ENCODE measurements around the gene PXN.
"Not testable (repeated sequence)": the region's sequence is repeated elsewhere in the genome, so short reads cannot be mapped to it uniquely, and the experiment has no call there.

Gene PXN

GRCh38 chr12:120241561-120242274, 23.8 kb downstream of the PXN start:
- DNase-seq (ENCODE audit: low spot score), result no peak

GRCh38 chr12:120240495-120240833, 25.1 kb downstream of the PXN start:
- DNase-seq (ENCODE audit: low spot score), result no peak

DNA sequence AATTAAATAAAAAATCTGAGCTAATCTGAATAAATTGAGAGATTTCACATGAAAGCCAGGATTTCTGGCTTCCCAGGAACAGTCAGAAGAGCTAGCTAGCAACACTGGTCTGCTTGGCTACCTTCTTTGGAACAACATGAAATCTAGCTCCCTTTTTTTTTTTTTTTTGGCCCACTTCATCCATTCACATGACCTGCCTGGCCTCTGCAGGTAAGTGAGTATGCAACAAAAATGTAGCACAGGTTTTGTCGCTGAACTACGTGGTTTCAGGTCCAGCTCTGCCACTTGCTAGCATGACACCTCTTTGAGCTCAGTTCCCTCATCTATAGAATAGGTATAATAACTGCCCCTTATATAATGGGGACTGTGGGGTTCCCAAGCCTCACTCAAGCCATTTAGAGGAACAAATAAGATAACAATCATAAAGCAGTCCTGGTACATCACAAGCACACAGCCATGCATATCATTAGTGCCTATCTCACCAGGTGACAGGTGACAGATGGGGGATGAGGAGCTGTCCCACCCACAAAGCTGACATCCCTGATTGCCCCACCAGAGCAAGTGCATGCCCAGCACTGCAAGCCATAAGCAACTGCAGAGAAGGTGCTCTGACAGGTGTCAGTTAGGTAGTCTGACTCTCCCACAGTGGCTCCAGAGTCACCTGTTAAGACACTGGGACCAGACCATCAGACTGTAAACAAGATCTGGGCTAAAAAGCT, 25.6 kb downstream of the PXN start:
- DNase-seq (ENCODE audit: low spot score), result no peak

DNA sequence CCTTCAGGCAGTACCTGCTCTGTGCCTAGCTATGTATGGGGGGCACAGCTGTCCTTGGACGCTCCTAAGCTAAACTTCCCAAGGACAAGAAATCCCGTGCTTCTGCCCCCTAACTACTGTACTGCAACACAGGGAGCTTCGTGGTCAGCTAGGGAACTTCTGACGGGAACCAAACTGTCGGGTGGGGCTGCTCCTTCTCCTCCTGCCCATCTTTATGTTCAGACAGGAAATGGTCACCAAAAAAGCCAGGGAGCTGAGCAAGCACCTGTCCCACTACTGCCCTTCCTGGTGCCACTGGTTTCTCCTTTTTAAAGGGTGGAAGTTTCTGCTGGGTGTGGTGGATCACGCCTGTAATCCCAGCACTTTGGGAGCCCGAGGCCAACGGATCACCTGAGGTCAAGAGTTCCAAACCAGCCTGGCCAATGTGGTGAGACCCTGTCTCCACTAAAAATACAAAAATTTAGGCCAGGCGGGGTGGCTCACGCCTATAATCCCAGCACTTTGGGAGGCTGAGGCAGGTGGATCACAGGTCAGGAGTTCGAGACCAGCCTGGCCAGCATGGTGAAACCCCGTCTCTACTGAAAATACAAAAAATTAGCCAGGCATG, 26.6 kb downstream of the PXN start:
- DNase-seq (ENCODE audit: low spot score), result no peak

GRCh38 chr12:120238217-120238616, 27.3 kb downstream of the PXN start:
- no peak for DNase-seq (ENCODE audit: low spot score)

GRCh38 chr12:120237360-120238171, 28.0 kb downstream of the PXN start:
- DNase-seq (ENCODE audit: low spot score), result no peak

DNA sequence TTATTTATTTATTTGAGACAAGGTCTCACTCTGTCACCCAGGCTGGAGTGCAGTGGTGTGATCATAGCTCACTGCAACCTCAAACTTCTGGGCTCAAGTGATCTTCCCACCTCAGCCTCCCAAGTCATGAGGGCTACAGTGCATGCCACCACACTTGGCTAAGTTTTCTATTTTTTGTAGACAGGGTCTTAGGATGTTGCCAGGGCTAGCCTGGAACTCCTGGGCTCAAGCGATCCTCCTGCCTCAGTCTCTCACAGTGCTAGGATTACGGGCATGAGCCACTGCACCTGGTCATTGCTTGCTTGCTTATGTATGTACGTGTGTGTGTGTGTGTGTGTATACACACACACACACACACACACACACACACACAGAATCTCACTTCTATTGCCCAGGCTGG, 28.7 kb downstream of the PXN start:
- not testable (repeated sequence) for DNase-seq (ENCODE audit: low spot score)

DNA sequence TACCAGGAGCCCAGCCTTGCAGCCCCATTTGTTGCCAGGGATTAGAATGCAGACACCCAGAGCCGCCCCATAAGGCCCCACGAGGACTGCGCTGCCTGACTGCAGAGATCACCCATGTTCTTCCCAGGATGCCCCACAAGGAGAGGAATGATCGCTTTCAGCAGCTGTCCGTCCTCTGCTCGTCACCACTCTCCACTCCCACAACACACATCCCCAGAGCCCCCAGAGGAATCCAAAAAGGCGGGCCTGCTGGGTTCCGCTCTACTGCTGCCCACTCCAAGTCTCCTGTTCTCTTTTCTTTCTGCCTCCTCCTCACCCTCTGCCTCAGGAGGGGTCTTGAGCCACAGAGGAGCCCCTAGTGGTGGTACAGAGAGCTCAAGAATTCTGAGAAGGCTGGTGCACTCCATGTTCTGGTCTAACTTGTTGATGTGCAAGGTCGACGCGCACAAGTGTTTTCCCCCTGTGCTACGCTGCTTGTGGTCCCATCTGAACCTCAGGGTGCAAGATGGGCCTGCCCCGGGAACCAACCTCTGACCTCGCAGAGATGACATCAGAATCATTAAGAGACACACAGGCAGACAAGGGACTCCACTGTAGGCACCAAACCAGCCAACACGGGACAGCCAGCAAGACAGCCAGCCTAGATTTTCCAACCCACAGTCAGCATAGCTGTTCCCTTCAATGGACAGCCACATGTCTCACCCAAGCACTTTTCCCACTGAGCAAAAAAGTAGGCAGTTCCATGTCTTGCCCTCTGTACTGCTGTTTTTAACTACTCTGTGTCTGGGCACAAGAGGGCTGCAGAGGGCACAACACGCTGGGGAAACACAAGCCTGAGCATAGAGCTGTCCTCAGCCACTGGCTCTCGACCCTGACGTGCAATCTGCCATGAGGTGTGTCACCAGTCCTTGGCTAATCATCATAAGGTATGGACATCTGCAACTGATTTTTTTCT, 29.9 kb downstream of the PXN start:
- DNase-seq (ENCODE audit: low spot score), result no peak

GRCh38 chr12:120234643-120235368, 30.7 kb downstream of the PXN start:
- peak; percentile 73 for DNase-seq (ENCODE audit: low spot score)

- no peak for DNase-seq (ENCODE audit: low spot score)
These were observed 34.1 kb downstream of the PXN start for GRCh38 chr12:120231316-120232011.

- DNase-seq (ENCODE audit: low spot score), result no peak
These were observed 34.6 kb downstream of the PXN start for GRCh38 chr12:120230974-120231315.

- no peak for DNase-seq (ENCODE audit: low spot score)
These were observed 35.1 kb downstream of the PXN start for GRCh38 chr12:120230326-120230973.

GRCh38 chr12:120229487-120230325, 35.8 kb downstream of the PXN start:
- DNase-seq (ENCODE audit: low spot score), result no peak

DNA sequence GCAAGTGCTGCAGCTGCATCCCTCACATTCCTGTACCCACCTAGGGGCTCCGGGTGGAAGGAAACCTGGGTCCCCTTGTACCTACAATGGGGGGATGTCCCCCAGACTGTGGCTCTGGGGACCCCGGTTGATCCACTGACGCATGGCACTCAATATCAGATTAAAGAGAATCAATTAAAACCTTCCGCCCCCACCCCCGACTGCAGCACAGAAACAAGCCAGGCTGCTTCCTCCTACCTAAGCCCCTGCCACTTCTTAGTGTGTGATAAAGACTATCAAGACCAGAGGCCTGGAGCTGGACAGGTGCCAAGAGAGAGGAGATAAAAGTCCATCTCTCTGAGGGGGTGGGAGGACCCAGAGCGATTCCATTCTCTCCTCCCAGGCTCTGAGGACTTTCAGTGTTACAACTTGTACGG, 36.5 kb downstream of the PXN start:
- DNase-seq (ENCODE audit: low spot score), result no peak

DNA sequence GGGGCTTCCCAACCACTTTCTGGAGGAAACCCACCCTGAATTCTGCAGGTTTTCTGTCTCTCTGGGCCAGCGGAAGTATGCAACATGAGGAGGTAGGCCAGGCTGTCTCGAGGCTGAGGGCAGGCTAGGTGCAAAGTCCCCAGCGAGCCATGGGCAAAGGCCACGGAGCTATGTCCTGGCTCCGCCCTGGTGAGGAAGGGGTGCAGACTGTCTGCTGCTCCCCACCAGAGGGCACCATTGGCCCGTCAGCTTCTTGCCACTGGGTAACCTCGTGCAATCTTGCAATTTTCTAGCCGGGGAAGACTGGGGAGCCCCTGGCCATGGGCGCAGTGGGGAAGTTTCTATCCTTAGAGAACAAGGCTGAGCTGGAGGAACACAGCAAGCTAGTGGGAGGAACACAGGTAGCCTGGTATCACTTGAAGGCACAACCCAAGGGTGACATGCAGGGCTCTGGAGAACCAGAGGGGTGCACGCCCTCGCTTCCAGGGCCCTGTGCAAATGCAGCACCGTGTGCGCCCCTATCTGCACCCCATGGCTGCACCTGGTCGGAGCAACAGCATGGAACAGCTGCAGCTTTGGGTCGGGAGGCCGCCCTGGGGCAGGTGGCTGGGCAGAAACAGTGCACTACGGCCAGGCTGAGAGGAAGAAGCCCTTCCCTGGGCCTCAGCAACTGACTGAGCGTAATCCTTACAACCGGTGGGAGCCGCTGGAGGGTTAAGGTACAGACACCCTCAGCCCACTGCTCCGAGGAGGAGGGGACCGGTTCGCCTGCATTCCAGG, 37.0 kb downstream of the PXN start:
- peak; percentile 70 for DNase-seq (ENCODE audit: low spot score)

DNA sequence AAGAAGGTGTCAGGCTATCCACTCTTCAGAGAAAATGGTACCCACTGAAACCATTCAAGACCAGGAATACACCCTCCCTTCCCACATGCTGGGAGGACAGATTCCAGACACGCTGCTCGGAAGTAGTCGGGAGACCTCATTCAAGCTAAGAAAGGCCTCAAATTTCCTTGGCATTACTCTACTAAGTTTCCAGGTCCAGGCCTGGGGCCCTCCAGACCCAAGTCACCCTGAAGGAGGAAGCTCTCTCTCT, 37.6 kb downstream of the PXN start:
- no peak for DNase-seq (ENCODE audit: low spot score)

DNA sequence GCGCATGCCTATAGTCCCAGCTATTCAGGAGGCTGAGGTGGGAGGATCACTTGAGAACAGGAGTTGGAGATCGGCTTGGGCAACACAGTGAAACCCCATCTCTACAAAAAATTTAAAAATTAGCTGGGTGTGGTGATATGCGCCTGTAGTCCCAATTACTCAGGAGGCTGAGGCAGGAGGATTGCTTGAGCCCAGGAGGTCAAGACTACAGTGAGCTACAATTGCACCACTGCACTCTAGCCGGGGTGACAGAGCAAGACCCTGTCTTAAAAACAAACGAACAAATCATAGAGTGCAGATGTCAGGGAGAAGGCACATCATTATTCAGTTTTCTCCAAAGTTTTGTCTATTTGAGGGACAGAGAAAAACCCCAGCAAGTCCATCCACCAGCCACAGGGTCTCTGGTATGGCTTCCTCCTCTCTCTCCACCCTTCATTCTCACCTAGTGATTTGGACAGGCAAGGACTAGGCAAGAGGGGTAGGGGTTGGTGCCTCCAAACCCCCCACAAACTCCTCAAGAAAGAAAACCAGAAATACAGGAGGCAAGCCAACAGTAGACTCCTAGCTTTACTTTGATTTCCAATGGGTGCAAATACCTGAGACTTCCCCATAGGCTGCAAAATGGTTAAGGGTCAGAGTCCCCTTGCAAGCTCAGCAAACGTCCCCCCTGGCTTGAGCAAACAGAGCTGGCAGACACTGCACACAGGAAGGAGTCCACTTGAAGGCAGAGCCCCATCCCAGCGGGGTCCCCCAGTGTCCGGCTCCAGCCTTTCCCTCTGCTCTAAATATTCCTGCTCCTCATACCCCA, 38.1 kb downstream of the PXN start:
- DNase-seq (ENCODE audit: low spot score), result no peak

Data from putamen (tissue), 1 donor.